Skin of body (tissue), 2 donors: ENCODE data around the gene RAD51AP2. TPM values are rescaled to one million over a fixed set of nuclear protein-coding genes. Genes with fewer than 3 reads are reported as not detected.

Source experiments
- DNase-seq: peaks from one replicate; lab custom pipeline; 2025; lab: John Stamatoyannopoulos, UW
- total RNA-seq: library from RNA; depleted of rRNA; stranded (reverse); fragments of >200 nt; gene quantifications from one replicate; pipeline ENCODE4 v1.2.3, GENCODE V29; 2014

The RAD51AP2 gene
- total RNA-seq, 1 donor from 2014 or later: 0.20 TPM

DNA sequence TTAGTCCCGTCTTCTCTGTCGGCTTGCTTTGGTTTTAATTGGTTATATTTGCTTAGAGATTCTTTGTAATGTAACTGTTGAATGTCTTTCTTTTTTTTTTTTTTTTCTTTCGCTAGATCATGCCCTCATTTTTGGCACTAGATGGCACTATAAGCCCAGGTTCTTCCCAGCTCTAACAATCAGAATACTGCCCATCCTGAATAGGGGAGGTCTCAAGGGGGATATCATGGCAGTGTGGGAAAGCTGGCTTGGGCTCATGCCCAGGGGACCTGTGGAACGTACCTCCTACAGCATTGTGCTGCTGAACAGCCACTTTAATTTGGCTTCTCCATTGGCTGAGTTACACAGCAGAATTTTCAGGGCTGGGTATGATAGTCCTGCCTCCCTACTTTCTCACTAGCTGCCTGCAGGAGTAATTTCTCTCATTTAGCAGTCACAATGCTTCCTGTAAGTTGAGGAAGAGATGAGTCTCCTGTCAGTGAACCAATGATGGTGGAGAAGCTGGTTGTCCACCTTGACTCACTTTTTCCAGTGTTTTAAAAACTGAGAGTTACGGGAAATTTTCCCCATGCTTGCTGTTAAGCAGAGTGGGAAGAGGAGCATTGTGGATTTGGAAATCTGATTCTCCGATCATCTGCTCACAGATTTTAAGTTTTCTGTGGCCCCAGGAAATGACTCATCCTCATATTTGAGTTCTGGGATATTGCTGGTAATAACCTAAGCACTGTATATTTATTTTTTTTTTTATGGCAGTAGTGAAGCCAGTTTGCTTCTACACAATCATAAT lies 47.2 kb downstream of the RAD51AP2 start:
- DNase-seq: no peak

GRCh38 chr2:17461087-17461475 lies 57.2 kb downstream of the RAD51AP2 start:
- no peak for DNase-seq

Other genes starting within 250 kb of the RAD51AP2 start
- gene VSNL1, start 22.3 kb upstream of the RAD51AP2 start, total RNA-seq: 21.9 TPM
- gene SMC6, start 235.4 kb upstream of the RAD51AP2 start, total RNA-seq: 23.8 TPM
- 7.0 TPM for gene GEN1, start 235.7 kb upstream of the RAD51AP2 start, total RNA-seq